Hematopoietic multipotent progenitor cell treated with erythropoietin and hydrocortisone succinate and interleukin-3 and kit ligand, for 15 days (in vitro differentiated cells): ENCODE data around the gene RIC8A.

Source experiments
- DNase-seq: peaks from one replicate; pipeline ENCODE4 v3.0.0-alpha.2; 2015; ENCODE audit warnings: low spot score

The RIC8A gene

DNA sequence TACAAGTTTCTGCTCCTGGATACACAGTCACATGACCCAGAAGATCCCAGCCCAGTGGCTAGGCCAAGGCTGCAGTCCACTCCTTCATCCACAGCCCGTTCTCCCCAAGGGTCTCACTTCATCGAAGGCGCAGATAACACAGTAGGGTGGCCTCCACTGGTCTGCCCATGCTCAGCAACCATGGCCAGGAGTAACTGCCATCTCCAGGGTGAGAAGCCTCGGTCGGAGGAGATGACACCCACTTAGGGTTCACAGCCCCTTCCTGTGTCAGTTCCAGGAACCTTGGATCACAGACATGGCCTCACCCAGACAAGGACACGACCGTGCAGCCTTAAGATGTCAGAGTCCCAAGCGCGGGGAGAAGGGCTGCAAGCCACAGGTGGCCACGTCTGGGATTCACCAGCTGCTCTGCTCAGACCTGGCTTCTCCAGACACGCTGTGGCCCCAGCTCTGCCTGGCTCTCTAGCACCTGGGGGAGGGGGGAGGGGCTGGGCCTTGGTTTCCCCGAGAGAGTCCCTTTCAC, 2.9 kb upstream of the RIC8A start:
- DNase-seq: no peak

DNA sequence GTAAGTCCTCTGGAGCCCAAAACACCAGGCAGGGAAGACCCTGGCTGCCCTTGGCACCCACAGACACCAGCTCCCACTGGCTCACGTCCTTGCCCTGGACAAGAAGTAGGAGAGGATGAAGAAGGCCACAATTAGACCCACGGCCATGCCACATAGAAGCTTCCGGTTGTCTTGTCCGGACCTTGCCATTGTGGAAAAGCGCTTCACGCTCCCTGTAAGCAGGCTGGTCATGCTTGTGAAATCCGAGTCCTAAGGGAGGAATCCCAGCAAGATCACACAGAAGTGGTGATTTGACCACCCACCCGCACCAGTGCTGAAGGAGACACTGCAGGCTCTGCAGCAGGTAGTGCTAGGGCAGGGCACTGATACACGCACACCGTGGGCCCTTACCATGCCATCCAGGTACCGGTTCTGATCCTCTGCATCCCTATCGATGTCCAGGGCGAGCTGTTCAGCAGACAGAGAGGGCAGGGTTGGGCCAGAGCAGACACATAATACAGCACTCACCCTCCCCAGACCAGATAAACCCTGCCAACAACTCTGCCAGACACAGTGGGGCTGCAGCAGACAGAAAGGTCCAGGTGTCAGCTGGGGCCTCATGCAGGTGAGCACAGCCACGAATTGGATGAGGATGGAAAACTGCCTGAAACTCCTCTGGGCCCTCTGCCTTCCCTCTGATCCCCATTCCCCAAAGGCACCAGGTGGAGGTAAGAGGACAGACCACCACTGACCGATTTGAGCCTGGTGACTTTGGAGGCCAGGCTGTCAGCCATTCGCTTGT, 2.1 kb upstream of the RIC8A start:
- no peak for DNase-seq

DNA sequence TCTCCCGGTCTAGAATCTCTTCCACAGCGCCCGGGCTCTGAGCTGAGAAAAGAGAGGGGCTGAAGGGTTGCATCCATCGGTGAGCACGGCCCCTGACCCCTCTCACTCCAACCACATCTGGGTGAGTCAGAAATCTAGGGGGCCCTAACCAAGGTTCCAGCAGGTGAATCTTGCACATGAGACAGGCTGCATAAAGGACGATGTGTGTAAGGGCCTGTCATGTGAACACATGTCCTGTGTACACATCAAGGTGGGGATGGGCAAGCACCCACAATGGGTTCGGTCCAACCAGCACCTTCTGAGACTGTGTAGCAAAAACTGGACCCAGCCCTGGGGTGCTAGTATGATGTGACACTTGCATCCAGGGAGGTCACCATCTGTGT, 1.5 kb upstream of the RIC8A start:
- DNase-seq: no peak

DNA sequence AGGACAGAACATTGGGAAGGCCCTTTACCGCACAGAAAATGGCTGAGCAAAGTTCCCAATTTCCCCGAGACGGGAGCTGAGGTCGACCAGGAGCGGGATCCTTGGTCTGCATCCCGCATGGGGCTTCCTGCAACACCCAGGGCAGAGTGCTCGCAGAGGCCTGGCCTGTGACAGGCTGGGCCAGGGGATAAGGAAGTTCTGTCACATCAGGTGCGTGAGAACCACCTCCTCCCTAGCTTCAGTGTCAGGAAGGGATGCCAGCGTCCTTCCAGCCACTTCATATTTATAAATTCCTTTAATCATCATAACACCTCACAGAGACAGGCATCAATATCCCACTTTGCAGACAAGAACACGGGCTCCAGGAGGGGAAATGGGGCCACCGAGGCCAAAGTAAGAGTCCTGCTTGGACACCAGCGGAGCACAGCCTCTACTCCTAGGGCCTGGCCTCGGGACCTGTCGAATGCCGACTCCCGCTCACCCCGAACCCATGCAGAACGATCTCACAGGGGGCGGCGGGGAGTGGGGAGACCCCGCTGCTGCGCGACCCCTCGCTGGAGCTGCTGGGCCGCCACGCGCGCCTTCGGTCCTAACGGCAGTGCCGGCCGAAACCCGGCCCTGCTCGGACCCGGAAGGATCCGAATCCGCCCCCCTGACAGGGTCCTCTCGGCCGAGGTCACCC, 841 bp upstream of the RIC8A start:
- DNase-seq: no peak

DNA sequence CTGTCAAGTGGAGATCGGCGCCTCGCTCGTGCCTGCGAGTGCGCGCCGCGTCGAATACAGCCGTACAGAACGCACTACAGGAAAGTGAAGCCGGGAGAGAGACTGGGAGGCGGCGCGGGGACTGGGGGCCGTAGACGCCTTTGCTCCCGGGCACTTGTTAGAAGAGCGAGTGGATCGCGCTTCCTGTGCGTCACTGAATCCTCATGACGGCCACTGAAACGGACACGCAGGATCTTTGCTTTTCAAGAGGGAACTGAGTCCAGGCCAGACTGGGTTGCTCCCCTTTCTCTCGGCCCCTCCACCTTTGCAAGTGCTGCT, 314 bp downstream of the RIC8A start:
- DNase-seq: no peak

DNA sequence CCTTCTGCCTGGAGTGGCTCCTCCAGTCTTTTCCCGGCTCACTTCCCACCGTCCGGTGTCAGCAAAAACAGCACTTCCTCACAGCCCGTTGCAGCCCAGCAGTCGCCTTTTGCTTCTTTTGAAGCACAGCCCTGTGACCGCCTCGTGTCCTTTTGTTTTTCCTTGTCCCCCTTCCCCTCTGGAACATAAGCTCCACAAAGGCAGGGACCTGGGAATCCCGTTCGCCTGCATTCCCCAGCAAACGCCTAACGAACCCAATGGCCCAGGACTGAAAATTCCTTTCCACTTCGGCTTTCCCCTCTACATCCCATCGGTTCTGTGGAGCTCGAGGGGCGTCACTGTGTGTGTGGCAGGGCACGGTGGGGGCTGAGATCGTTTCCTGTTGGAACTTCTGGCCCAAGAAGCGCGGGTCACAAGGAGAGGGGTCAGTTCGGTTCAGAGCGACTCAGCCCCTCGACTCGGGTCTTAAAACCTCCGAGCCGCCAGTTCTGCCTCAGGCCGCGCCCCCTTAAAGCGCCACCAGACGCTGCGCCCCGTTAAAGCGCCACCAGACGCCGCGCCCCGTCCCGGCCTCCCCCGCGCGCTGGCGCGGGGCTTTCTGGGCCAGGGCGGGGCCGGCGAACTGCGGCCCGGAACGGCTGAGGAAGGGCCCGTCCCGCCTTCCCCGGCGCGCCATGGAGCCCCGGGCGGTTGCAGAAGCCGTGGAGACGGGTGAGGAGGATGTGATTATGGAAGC, 841 bp downstream of the RIC8A start:
- peak; percentile 84 for DNase-seq

DNA sequence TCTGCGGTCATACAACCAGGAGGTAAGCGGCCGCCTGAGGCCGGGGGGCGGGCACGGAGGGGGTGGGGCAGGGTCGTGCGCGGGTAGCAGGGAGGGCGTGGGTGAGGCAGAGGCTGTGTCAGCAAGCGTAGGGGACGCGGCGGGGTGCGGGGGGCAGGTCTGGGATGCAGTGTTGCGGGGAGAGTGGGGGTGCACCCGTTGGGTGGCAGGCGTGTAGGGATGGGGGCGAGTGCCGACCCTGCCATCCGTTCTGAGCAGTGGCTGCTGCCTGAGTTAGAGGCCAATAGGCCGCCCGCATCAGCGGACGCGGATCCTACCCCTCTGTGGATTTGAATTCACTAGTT, 1.4 kb downstream of the RIC8A start:
- DNase-seq: no peak

DNA sequence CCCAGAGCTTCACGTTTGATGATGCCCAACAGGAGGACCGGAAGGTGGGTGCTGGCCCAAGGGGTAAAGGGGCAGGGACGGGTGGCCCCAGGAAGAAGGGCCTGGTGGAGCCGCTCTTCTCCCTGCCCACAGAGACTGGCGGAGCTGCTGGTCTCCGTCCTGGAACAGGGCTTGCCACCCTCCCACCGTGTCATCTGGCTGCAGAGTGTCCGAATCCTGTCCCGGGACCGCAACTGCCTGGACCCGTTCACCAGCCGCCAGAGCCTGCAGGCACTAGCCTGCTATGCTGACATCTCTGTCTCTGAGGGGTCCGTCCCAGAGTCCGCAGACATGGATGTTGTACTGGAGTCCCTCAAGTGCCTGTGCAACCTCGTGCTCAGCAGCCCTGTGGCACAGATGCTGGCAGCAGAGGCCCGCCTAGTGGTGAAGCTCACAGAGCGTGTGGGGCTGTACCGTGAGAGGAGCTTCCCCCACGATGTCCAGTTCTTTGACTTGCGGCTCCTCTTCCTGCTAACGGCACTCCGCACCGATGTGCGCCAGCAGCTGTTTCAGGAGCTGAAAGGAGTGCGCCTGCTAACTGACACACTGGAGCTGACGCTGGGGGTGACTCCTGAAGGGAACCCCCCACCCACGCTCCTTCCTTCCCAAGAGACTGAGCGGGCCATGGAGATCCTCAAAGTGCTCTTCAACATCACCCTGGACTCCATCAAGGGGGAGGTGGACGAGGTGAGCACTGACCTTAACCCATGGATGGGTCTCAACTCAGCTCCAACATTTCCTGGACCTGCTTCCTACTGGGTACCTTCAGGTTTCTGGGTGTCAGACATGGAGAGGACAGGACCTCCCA, 2.0 kb downstream of the RIC8A start:
- no peak for DNase-seq

DNA sequence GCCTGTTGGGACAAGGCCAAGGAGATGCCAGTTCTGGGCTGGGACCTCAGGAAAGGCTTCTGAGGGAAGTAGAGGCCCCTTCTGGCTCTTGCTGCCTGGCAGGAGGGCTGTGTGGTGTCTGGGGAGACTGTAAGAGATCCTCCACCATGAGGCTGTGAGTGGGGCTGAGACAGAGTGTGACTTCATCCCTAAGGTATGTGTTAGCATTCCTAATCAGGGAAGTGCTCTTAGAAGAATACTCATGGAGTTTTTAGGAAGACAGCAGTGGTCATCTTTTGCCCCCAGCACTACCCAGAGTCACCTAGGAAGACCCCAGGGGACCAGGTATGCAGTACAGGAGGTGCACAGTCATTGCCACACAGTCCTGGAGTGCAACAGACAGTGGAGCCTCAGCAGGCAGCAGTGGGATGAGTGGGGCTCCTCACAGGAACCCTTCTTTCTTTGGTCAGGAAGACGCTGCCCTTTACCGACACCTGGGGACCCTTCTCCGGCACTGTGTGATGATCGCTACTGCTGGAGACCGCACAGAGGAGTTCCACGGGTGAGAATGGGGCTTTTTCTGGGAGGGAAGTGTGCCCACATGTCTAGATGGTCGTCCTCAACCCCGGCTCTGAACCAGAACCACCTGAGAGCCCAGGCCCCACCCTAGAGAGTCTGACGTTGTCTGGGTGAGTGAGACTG, 2.8 kb downstream of the RIC8A start:
- DNase-seq: no peak

DNA sequence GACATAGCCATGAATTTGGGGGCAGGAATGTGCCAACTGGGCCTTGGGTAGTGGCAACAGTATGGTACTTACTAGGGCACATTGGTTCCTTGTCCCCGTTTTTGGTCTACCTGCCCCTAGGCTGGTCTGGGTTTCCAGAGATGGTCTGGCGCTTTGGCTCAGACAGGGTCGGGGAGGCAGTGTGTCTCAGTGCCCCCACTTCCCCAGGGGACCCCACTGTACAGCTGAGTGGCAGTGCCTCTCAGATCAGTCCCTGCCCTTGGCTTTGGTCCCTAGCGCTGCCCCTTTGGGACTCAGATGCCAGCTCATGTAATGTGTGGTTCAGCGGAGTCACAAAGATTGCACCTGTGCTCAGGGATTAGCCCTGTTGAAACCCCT, 3.3 kb downstream of the RIC8A start:
- DNase-seq: no peak

DNA sequence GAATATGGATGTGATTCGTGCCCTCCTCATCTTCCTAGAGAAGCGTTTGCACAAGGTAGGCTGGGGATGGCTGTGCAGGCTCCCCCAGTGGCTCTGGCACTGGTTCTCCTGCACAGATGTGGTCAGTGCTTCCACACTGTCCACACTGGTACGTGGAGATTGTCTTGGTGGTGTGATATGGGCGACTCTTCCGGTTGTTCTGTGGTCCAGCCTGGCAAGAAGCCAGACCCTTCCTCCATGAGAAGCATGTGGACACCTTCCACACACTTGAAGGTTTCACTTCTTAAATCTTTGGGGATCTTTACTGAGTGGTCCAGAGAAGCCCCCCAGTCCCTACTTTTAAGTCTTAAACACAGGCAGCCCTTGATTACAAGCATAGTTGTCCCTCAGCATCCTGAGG, 3.8 kb downstream of the RIC8A start:
- no peak for DNase-seq

DNA sequence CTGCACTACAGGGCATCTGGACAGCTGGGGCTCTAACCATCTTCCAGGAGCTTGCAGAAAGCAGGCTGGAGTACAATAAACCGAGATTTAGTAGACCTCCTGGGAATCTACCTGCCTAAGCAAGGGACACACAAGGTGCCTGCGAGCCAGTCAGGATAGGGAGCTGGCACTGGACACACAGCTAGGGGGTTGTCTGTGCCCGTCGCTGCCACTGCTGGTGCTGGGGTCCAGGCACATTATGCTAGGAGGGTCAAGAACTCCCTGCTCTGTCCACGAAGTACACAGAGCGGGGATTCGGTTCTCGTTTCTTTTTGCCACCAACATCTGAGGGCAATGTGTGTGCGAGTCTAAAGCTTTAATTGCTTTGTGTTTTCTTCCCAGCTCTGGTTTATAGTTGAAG, 4.2 kb downstream of the RIC8A start:
- no peak for DNase-seq

DNA sequence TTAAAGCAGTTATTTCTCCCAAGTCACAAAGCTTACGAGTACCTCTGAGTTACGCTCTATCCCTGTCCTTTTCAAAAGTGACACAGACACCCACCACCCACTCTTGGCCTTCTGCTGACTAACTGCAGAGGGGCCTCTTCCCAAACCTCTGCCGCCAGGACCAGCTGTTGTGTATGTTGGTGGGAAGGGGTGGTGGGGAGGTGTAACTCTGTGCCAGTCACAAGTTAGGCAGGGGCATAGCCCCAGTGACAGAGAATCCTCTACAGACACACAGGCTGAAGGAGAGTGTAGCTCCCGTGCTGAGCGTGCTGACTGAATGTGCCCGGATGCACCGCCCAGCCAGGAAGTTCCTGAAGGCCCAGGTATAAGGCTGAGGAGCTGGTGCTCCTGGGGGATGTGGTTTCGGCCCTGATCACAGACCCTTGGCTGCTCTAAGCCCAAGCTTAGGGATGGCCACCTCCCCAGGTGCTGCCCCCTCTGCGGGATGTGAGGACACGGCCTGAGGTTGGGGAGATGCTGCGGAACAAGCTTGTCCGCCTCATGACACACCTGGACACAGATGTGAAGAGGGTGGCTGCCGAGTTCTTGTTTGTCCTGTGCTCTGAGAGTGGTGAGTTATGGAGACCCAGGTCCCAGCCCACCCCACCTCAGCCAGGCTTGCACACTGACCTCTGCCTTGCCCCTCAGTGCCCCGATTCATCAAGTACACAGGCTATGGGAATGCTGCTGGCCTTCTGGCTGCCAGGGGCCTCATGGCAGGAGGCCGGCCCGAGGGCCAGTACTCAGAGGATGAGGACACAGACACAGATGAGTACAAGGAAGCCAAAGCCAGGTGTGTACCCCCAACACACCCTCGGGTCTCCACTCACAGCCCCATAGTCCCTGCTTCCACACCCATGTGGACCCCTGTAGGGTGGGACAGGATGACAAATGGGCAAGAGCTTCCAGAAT, 4.9 kb downstream of the RIC8A start:
- DNase-seq: no peak

DNA sequence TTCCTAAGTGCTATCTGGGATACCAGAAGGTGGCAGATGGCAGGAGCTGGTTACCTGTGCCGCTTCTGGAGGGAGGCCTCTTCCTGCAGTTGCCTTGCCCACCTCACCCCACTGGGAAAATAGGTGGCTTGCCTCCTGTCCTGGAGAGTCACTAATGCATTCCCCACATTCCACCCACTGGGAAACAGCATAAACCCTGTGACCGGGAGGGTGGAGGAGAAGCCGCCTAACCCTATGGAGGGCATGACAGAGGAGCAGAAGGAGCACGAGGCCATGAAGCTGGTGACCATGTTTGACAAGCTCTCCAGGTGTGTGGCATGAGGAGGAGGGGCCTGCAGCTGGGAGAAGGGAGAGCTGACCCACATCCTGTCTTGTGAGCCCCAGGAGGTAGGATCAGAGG, 5.6 kb downstream of the RIC8A start:
- no peak for DNase-seq

DNA sequence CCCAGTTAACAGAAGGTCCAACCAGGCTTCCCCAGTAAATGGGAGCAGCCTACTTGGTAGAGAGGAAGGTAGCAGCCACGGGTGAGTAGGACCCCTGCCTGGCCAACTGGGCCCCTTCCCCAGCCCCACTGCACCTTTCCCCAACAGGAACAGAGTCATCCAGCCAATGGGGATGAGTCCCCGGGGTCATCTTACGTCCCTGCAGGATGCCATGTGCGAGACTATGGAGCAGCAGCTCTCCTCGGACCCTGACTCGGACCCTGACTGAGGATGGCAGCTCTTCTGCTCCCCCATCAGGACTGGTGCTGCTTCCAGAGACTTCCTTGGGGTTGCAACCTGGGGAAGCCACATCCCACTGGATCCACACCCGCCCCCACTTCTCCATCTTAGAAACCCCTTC, 6.6 kb downstream of the RIC8A start:
- no peak for DNase-seq

DNA sequence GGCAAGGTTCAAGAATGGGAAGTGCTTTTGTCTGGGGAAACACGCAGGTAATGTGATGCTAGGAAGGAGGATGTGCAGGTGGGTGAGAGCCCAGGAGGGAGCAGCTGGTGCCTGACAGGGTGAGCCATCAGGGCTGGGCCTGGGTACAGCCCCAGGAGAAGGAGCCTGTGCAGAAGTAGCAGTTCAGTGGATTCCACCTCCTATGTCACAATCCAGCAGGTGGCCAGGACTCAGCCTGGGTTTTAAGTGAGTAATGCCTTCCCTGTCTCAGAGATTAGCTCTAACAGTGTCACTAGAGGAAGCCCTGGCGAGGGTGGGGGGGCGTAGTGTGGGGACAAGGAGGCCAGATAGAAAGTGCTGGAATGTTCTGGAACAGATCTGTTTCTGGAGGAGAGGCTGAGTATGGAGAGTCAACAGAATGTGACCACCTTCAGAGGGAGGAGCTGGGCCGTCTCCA, 8.1 kb downstream of the RIC8A start:
- DNase-seq: no peak

DNA sequence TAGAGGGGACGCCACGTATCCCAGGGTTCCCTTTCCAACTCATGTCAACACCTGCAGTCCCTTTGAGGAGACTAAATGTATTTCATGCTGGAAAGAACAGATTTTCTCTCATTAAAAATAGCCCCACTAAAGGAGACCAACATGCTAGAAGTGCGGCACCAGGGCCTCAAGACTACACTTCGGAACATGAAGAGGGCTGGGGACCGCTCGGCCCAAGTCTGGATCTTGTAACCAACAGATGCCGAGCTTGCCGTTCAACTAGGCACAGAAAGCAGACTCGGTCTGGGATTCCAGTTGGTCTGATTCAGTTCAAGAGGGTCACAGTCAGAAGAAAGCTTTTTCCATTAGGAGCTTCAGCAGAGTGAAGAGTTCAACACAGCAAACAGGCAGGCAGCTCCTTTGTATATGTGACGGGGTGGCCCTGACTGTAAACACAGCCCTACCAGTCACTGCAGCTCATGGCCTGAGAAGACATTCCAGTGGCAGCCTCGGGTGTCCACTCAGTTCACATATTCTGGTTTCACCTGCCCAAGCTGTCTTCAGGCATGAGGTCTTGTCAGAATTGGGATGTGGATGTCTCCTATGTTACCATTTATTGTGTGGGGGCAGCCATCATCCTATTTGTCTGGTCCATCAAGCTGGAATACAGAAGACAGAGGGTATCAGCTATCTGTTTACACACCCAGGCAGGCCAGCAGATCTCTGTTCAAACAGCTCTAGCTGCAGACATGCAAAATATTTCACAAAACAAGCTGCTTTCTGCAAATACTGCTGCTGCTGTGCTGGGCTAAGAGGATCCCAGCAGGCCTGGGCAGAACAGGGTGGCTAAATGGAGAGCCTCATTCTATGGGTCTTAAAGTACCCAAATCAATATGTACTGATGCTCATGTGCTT, 8.8 kb downstream of the RIC8A start:
- no peak for DNase-seq

DNA sequence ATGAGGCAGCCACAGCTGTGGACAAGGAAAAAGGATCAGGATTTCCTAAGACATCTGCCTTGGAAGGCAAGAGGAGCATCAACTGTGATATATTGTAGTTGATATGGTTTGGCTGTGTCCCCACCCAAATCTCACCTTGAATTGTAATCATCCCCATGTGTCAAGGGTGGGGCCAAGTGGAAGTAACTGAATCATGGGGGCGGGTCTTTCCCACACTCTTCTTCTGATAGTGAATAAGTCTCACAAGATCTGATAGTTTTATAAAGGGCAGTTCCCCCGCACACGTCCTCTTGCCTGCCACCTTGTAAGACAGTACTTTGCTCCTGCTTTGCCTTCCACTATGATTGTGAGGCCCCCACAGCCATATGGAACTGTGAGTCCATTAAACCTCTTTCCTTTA, 10.2 kb downstream of the RIC8A start:
- no peak for DNase-seq

DNA sequence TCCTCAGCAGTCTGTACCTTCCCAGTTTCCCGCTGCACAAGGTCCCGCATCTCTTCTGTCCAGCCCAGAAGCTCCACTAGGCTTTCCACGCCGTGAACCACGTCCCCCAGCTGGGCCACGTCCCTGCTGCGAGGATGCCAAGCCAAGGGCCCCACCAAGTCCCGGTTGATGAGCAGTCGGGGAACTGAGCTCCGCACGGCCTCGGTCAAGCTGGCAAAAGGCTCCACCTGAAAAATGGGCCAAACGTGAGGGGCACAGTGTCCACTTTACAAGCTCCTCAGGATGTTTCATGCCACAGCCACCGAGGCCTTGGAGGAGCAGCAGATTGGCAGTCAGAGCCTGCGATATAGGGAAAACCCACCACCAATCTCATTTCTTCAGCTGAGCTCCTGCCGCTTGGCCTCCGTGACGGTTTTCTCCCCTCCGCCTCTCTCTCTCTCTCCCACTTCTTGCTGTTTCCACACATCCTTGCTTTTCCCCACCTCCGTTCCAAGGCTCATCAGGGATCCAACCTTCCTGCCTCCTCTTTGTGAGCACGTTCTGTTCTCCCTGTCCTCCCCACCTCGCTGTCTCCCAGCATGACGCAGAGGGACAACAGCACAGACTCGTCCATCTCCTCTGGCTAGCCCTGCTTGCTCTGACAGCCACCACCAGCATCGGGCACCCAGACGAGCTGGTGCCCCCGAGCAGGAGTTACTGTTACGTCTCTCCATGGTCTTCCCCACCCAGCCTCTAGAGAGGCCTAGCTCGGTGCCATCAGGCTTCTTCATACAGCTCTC, 11.5 kb downstream of the RIC8A start:
- DNase-seq: no peak
